ENCODE measurements around the gene DNM2. TPM values are rescaled to one million over a fixed set of nuclear protein-coding genes. Genes with fewer than 3 reads are reported as not detected.
A peak's percentile ranks its signal among the peaks of the same experiment; 100 is the strongest.

DNM2 gene
- total RNA-seq, 1 donor: 102 TPM

DNA sequence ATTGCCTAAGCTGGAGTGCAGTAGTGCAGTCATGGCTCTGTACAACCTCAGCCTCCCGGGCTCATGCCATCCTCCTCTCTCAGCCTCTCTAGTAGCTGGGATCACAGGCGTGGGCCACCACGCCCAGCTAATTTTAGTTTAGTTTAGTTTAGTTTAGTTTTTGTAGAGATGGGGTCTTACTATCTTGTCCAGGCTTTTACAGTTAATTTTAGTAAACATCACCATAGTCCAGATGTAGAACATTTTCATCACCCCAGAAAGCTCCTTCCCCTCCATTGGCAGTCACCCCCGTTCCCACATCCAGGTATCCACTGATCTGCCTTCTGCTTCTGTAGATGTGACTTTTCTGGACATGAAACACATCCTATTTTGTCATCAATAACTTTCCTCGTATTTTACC, 41.1 kb downstream of the DNM2 start:
- TF ChIP-seq, protein P1, sequence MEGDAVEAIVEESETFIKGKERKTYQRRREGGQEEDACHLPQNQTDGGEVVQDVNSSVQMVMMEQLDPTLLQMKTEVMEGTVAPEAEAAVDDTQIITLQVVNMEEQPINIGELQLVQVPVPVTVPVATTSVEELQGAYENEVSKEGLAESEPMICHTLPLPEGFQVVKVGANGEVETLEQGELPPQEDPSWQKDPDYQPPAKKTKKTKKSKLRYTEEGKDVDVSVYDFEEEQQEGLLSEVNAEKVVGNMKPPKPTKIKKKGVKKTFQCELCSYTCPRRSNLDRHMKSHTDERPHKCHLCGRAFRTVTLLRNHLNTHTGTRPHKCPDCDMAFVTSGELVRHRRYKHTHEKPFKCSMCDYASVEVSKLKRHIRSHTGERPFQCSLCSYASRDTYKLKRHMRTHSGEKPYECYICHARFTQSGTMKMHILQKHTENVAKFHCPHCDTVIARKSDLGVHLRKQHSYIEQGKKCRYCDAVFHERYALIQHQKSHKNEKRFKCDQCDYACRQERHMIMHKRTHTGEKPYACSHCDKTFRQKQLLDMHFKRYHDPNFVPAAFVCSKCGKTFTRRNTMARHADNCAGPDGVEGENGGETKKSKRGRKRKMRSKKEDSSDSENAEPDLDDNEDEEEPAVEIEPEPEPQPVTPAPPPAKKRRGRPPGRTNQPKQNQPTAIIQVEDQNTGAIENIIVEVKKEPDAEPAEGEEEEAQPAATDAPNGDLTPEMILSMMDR (IDR thresholded peaks at IDR 0.05; ENCODE audit: extremely low read depth, low read depth, low read length): no peak
- H3K9me3 ChIP-seq (ENCODE audit: low read depth, low read length): no peaks in the 10 kb centered on the region
- H3K36me3 ChIP-seq (ENCODE audit: insufficient read depth, low read length): peaks cover 15% of the 10 kb centered on the region
- peaks cover 57% of the 10 kb centered on the region for H4K20me1 ChIP-seq (ENCODE audit: insufficient read depth, low read length)
- peaks cover 8% of the 10 kb centered on the region for H3K4me1 ChIP-seq (ENCODE audit: insufficient read depth, low read length)
- peak overlapping the region; percentile 76 for H3K4me2 ChIP-seq (ENCODE audit: insufficient read depth, low read length)
- H3K79me2 ChIP-seq (ENCODE audit: insufficient read depth, low read length): peaks cover 77% of the 10 kb centered on the region
- H3K4me3 ChIP-seq (ENCODE audit: insufficient read depth, low read length): no peak overlapping the region
- no peak for DNase-seq (ENCODE audit: insufficient read length, low spot score, missing footprints)
- peak overlapping the region; percentile 48 for H3K27ac ChIP-seq (ENCODE audit: low read depth, low read length)
- H2AFZ ChIP-seq (ENCODE audit: low read length): no peak overlapping the region
- no peaks in the 10 kb centered on the region for H3K27me3 ChIP-seq (ENCODE audit: insufficient read depth, low read length)

DNA sequence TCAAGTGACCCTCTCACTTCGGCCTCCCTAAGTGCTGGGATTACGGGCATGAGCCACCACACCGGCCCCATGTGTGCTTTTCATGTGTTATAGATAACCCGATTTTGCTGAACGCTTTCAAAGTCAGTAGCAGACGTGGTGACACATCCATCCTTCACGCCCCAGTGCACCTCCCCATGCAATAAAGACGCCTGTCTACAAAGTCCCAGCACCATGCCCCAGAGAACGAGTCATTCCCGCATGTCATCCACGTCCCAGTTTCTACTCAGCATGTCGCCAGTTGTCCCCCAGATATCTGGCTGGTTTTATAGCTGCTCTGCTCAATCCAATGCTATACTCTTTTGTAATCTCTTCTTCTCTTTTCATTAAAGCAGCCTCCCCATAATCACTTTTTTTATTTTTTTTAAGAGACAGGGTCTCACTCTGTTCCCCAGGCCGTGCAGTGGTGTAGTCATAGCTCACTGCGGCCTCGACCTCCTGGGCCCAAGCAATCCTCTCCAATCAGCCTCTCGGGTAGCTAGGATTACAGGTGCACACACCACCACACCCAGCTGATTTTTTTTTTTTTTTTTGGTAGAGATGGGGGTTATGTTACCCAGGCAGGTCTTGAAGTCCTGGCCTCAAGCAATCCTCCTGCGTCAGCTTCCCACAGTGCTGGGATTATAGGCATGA, 42.5 kb downstream of the DNM2 start:
- no peak overlapping the region for H3K4me2 ChIP-seq (ENCODE audit: insufficient read depth, low read length)
- no peaks in the 10 kb centered on the region for H3K27me3 ChIP-seq (ENCODE audit: insufficient read depth, low read length)
- H3K4me1 ChIP-seq (ENCODE audit: insufficient read depth, low read length): peaks cover 8% of the 10 kb centered on the region
- H3K27ac ChIP-seq (ENCODE audit: low read depth, low read length): no peak overlapping the region
- H4K20me1 ChIP-seq (ENCODE audit: insufficient read depth, low read length): peaks cover 58% of the 10 kb centered on the region
- H2AFZ ChIP-seq (ENCODE audit: low read length): no peak overlapping the region
- no peak overlapping the region for H3K4me3 ChIP-seq (ENCODE audit: insufficient read depth, low read length)
- TF ChIP-seq, protein P1 (IDR thresholded peaks at IDR 0.05; ENCODE audit: extremely low read depth, low read depth, low read length): no peak
- peaks cover 17% of the 10 kb centered on the region for H3K36me3 ChIP-seq (ENCODE audit: insufficient read depth, low read length)
- no peak for DNase-seq (ENCODE audit: insufficient read length, low spot score, missing footprints)
- H3K9me3 ChIP-seq (ENCODE audit: low read depth, low read length): no peaks in the 10 kb centered on the region
- peaks cover 74% of the 10 kb centered on the region for H3K79me2 ChIP-seq (ENCODE audit: insufficient read depth, low read length)

DNA sequence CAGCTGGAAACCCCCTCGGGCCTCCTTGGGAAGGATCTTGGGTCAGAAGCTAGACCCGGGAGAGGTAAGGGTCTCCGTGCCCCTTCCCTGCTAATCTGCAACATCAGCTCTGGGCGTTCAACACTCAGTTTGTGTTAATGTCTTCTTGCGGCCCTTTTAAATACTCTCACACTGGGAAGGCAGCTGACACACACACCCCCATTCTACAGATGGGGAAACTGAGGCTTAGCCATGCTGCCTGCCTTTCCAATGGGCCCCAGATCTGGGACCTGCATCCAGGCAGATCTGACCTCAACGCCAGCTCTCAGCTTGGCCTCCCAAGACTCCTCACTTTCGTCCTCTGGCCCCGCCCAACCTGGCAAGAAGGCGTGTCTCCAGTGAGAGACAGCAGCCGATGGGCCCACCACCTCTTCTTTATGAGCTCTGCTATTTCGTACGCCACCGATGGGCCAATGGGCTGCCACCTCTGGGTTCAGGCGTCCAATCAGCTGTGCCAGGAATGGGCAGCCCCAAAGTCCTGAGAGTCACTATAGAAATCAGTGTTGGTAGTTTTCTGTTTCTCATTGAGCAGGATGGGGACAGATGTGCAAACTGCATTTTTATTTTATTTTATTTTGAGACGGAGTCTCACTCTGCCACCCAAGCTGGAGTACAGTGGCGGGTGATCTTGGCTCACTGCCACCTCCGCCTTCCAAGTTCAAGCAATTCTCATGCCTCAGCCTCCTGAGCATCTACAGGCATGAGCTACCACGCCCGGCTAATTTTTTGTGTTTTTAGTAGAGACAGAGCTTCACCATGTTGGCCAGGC, 43.8 kb downstream of the DNM2 start:
- no peaks in the 10 kb centered on the region for H3K27me3 ChIP-seq (ENCODE audit: insufficient read depth, low read length)
- no peak overlapping the region for H3K27ac ChIP-seq (ENCODE audit: low read depth, low read length)
- no peak for DNase-seq (ENCODE audit: insufficient read length, low spot score, missing footprints)
- no peak overlapping the region for H3K4me2 ChIP-seq (ENCODE audit: insufficient read depth, low read length)
- H3K79me2 ChIP-seq (ENCODE audit: insufficient read depth, low read length): peaks cover 74% of the 10 kb centered on the region
- no peaks in the 10 kb centered on the region for H3K9me3 ChIP-seq (ENCODE audit: low read depth, low read length)
- peaks cover 15% of the 10 kb centered on the region for H3K4me1 ChIP-seq (ENCODE audit: insufficient read depth, low read length)
- peaks cover 63% of the 10 kb centered on the region for H4K20me1 ChIP-seq (ENCODE audit: insufficient read depth, low read length)
- no peak overlapping the region for H2AFZ ChIP-seq (ENCODE audit: low read length)
- H3K4me3 ChIP-seq (ENCODE audit: insufficient read depth, low read length): no peak overlapping the region
- TF ChIP-seq, protein P1 (IDR thresholded peaks at IDR 0.05; ENCODE audit: extremely low read depth, low read depth, low read length): no peak
- H3K36me3 ChIP-seq (ENCODE audit: insufficient read depth, low read length): peaks cover 17% of the 10 kb centered on the region

DNA sequence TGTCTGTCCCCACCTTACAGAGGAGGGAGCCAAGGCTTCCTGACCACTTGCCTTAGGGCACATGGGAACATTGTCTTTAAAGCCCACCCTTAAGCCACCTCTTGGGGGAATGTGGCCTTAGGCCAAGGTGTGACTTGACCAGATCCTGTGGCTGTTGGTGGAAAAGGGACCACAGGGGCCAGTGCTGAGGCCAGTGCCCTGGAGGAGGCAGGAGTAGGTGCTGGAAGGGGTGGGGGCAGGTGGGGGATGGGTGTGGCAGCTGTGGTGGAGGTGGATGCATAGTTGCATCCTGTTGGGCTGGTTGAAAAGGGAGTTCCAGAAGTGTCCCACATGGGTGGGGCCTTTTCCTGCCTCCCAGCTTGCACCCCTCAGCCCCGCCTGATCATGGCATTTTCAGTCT, 44.8 kb downstream of the DNM2 start:
- Histone ChIP-seq H3K4me3 (ENCODE audit: insufficient read depth, low read length) (no peak overlapping the region), H3K27ac (ENCODE audit: low read depth, low read length) (no peak overlapping the region), H4K20me1 (ENCODE audit: insufficient read depth, low read length) (peaks cover 64% of the 10 kb centered on the region), H2AFZ (ENCODE audit: low read length) (no peak overlapping the region), H3K9me3 (ENCODE audit: low read depth, low read length) (no peaks in the 10 kb centered on the region), H3K36me3 (ENCODE audit: insufficient read depth, low read length) (peaks cover 17% of the 10 kb centered on the region), H3K4me2 (ENCODE audit: insufficient read depth, low read length) (no peak overlapping the region), H3K27me3 (ENCODE audit: insufficient read depth, low read length) (no peaks in the 10 kb centered on the region), H3K4me1 (ENCODE audit: insufficient read depth, low read length) (peaks cover 20% of the 10 kb centered on the region), H3K79me2 (ENCODE audit: insufficient read depth, low read length) (peaks cover 75% of the 10 kb centered on the region)
- TF ChIP-seq, protein P1 (IDR thresholded peaks at IDR 0.05; ENCODE audit: extremely low read depth, low read depth, low read length): no peak
- peak; percentile 14 for DNase-seq (ENCODE audit: insufficient read length, low spot score, missing footprints)

Measured in osteoblast (primary cell).